Measurements from ENCODE around the gene BMPER. TPM values are rescaled to one million over a fixed set of nuclear protein-coding genes. Genes with fewer than 3 reads are reported as not detected.

Gene BMPER
- total and polyA plus RNA-seq, 7 experiments from 2014 or later: 0.37 to 0.81 (median 0.44) TPM; not detected in 4

- CTCF ChIA-PET: no interaction called here
- no peak overlapping the region for H3K27ac Mint-ChIP-seq
- ATAC-seq: no peak
- peaks cover 0 to 17% (median 7%) of the 10 kb centered on the region in 5 donors for H3K27me3 Mint-ChIP-seq
- peaks cover 0 to 12% (median 2%) of the 10 kb centered on the region in 11 donors for H3K9me3 Mint-ChIP-seq
- DNase-seq: no peak
- no peaks in the 10 kb centered on the region for H3K36me3 Mint-ChIP-seq
- H3K4me3 Mint-ChIP-seq: no peak overlapping the region
- Histone ChIP-seq H3K4me3 (ENCODE audit: low read length) (no peak overlapping the region), H3K36me3 (ENCODE audit: control insufficient read depth in 2 of 3, insufficient read depth in 3 of 3, low read length in 3 of 3) (no peaks in the 10 kb centered on the region), H3K9me3 (ENCODE audit: control insufficient read depth in 2 of 3, low read length in 3 of 3) (no peaks in the 10 kb centered on the region), H3K27ac (ENCODE audit: low read depth, low read length) (no peak overlapping the region), H3K27me3 (ENCODE audit: control insufficient read depth in 2 of 2, insufficient read depth in 2 of 2, low read length in 2 of 2) (no peaks in the 10 kb centered on the region), H3K4me1 (ENCODE audit: control insufficient read depth in 2 of 2, insufficient read depth in 2 of 2, low read length in 2 of 2) (no peaks in the 10 kb centered on the region)
- POLR2A ChIA-PET: no interaction called here
- intact Hi-C loops (cut with micrococcal nuclease): no loop called here
- no peaks in the 10 kb centered on the region for H3K4me1 Mint-ChIP-seq
Measured at GRCh38 chr7:34133983-34134782, 228.8 kb downstream of the BMPER start.

- H3K27ac ChIP-seq (ENCODE audit: low read depth, low read length): no peak overlapping the region
- intact Hi-C loops (cut with micrococcal nuclease): no loop called here
- H3K4me3 Mint-ChIP-seq: no peak overlapping the region
- no peaks in the 10 kb centered on the region for H3K36me3 ChIP-seq (ENCODE audit: control insufficient read depth in 2 of 3, insufficient read depth in 3 of 3, low read length in 3 of 3)
- H3K36me3 Mint-ChIP-seq: no peaks in the 10 kb centered on the region
- no peak overlapping the region for H3K27ac Mint-ChIP-seq
- no peaks in the 10 kb centered on the region for H3K9me3 ChIP-seq (ENCODE audit: control insufficient read depth in 2 of 3, low read length in 3 of 3)
- no peaks in the 10 kb centered on the region for H3K4me1 Mint-ChIP-seq
- DNase-seq: no peak
- peaks cover 0 to 11% (median 7%) of the 10 kb centered on the region in 5 donors for H3K27me3 Mint-ChIP-seq
- no peak for ATAC-seq
- no peaks in the 10 kb centered on the region for H3K4me1 ChIP-seq (ENCODE audit: control insufficient read depth in 2 of 2, insufficient read depth in 2 of 2, low read length in 2 of 2)
- H3K27me3 ChIP-seq (ENCODE audit: control insufficient read depth in 2 of 2, insufficient read depth in 2 of 2, low read length in 2 of 2): no peaks in the 10 kb centered on the region
- ChIA-PET CTCF (no interaction called here), POLR2A (no interaction called here)
- H3K4me3 ChIP-seq (ENCODE audit: low read length): no peak overlapping the region
- peaks cover 0 to 4% (median 0%) of the 10 kb centered on the region in 11 donors for H3K9me3 Mint-ChIP-seq
Measured at GRCh38 chr7:34135924-34136323, 230.6 kb downstream of the BMPER start.

GRCh38 chr7:34136698-34137097 lies 231.4 kb downstream of the BMPER start:
- POLR2A ChIA-PET: no interaction called here
- H3K27ac ChIP-seq (ENCODE audit: low read depth, low read length): no peak overlapping the region
- DNase-seq (no peak), ATAC-seq (no peak)
- H3K4me1 ChIP-seq (ENCODE audit: control insufficient read depth in 2 of 2, insufficient read depth in 2 of 2, low read length in 2 of 2): no peaks in the 10 kb centered on the region
- Mint-ChIP-seq H3K36me3 (no peaks in the 10 kb centered on the region), H3K9me3 (peaks cover 0 to 4% (median 2%) of the 10 kb centered on the region in 11 donors), H3K27ac (no peak overlapping the region), H3K4me1 (no peaks in the 10 kb centered on the region), H3K27me3 (peaks cover 0 to 11% (median 7%) of the 10 kb centered on the region in 5 donors), H3K4me3 (no peak overlapping the region)
- H3K36me3 ChIP-seq (ENCODE audit: control insufficient read depth in 2 of 3, insufficient read depth in 3 of 3, low read length in 3 of 3): no peaks in the 10 kb centered on the region
- no peaks in the 10 kb centered on the region for H3K27me3 ChIP-seq (ENCODE audit: control insufficient read depth in 2 of 2, insufficient read depth in 2 of 2, low read length in 2 of 2)
- CTCF ChIA-PET: no interaction called here
- H3K4me3 ChIP-seq (ENCODE audit: low read length): no peak overlapping the region
- H3K9me3 ChIP-seq (ENCODE audit: control insufficient read depth in 2 of 3, low read length in 3 of 3): no peaks in the 10 kb centered on the region
- intact Hi-C loops (cut with micrococcal nuclease): no loop called here

- Histone ChIP-seq H3K9me3 (ENCODE audit: control insufficient read depth in 2 of 3, low read length in 3 of 3) (no peaks in the 10 kb centered on the region), H3K27me3 (ENCODE audit: control insufficient read depth in 2 of 2, insufficient read depth in 2 of 2, low read length in 2 of 2) (no peaks in the 10 kb centered on the region), H3K27ac (ENCODE audit: low read depth, low read length) (no peak overlapping the region), H3K36me3 (ENCODE audit: control insufficient read depth in 2 of 3, insufficient read depth in 3 of 3, low read length in 3 of 3) (no peaks in the 10 kb centered on the region), H3K4me1 (ENCODE audit: control insufficient read depth in 2 of 2, insufficient read depth in 2 of 2, low read length in 2 of 2) (no peaks in the 10 kb centered on the region), H3K4me3 (ENCODE audit: low read length) (no peak overlapping the region)
- H3K4me1 Mint-ChIP-seq: no peaks in the 10 kb centered on the region
- ChIA-PET CTCF (no interaction called here), POLR2A (no interaction called here)
- intact Hi-C loops (cut with micrococcal nuclease): no loop called here
- no peaks in the 10 kb centered on the region for H3K36me3 Mint-ChIP-seq
- ATAC-seq: no peak
- peaks cover 0 to 5% (median 2%) of the 10 kb centered on the region in 11 donors for H3K9me3 Mint-ChIP-seq
- H3K27ac Mint-ChIP-seq: no peak overlapping the region
- no peak overlapping the region for H3K4me3 Mint-ChIP-seq
- no peak for DNase-seq
- peaks cover 0 to 11% (median 6%) of the 10 kb centered on the region in 5 donors for H3K27me3 Mint-ChIP-seq
Measured at GRCh38 chr7:34137176-34137575, 231.8 kb downstream of the BMPER start.

- Histone ChIP-seq H3K4me1 (ENCODE audit: control insufficient read depth in 2 of 2, insufficient read depth in 2 of 2, low read length in 2 of 2) (no peaks in the 10 kb centered on the region), H3K4me3 (ENCODE audit: low read length) (no peak overlapping the region), H3K9me3 (ENCODE audit: control insufficient read depth in 2 of 3, low read length in 3 of 3) (no peaks in the 10 kb centered on the region), H3K36me3 (ENCODE audit: control insufficient read depth in 2 of 3, insufficient read depth in 3 of 3, low read length in 3 of 3) (no peaks in the 10 kb centered on the region), H3K27me3 (ENCODE audit: control insufficient read depth in 2 of 2, insufficient read depth in 2 of 2, low read length in 2 of 2) (no peaks in the 10 kb centered on the region), H3K27ac (ENCODE audit: low read depth, low read length) (no peak overlapping the region)
- Mint-ChIP-seq H3K4me3 (no peak overlapping the region), H3K4me1 (no peaks in the 10 kb centered on the region), H3K27ac (no peak overlapping the region), H3K27me3 (peaks cover 0 to 11% (median 5%) of the 10 kb centered on the region in 5 donors), H3K9me3 (peaks cover 0 to 5% (median 0%) of the 10 kb centered on the region in 11 donors), H3K36me3 (no peaks in the 10 kb centered on the region)
- ChIA-PET POLR2A (no interaction called here), CTCF (no interaction called here)
- no peak for ATAC-seq
- intact Hi-C loops (cut with micrococcal nuclease): no loop called here
- no peak for DNase-seq
Measured at GRCh38 chr7:34138483-34138882, 233.1 kb downstream of the BMPER start.

GRCh38 chr7:34139086-34139485 lies 233.7 kb downstream of the BMPER start:
- peaks cover 0 to 11% (median 3%) of the 10 kb centered on the region in 5 donors for H3K27me3 Mint-ChIP-seq
- ChIA-PET CTCF (no interaction called here), POLR2A (no interaction called here)
- H3K4me3 ChIP-seq (ENCODE audit: low read length): no peak overlapping the region
- no peaks in the 10 kb centered on the region for H3K36me3 Mint-ChIP-seq
- intact Hi-C loops (cut with micrococcal nuclease): no loop called here
- no peaks in the 10 kb centered on the region for H3K27me3 ChIP-seq (ENCODE audit: control insufficient read depth in 2 of 2, insufficient read depth in 2 of 2, low read length in 2 of 2)
- H3K9me3 ChIP-seq (ENCODE audit: control insufficient read depth in 2 of 3, low read length in 3 of 3): no peaks in the 10 kb centered on the region
- H3K4me1 Mint-ChIP-seq: no peaks in the 10 kb centered on the region
- H3K36me3 ChIP-seq (ENCODE audit: control insufficient read depth in 2 of 3, insufficient read depth in 3 of 3, low read length in 3 of 3): no peaks in the 10 kb centered on the region
- no peak for ATAC-seq
- peaks cover 0 to 7% (median 2%) of the 10 kb centered on the region in 11 donors for H3K9me3 Mint-ChIP-seq
- no peak overlapping the region for H3K27ac ChIP-seq (ENCODE audit: low read depth, low read length)
- no peak overlapping the region for H3K27ac Mint-ChIP-seq
- no peaks in the 10 kb centered on the region for H3K4me1 ChIP-seq (ENCODE audit: control insufficient read depth in 2 of 2, insufficient read depth in 2 of 2, low read length in 2 of 2)
- H3K4me3 Mint-ChIP-seq: no peak overlapping the region
- DNase-seq: no peak

- Mint-ChIP-seq H3K4me3 (no peak overlapping the region), H3K27me3 (peaks cover 0 to 8% (median 3%) of the 10 kb centered on the region in 5 donors), H3K4me1 (no peaks in the 10 kb centered on the region), H3K9me3 (peaks cover 0 to 7% (median 4%) of the 10 kb centered on the region in 11 donors), H3K27ac (no peak overlapping the region), H3K36me3 (no peaks in the 10 kb centered on the region)
- ChIA-PET CTCF (no interaction called here), POLR2A (no interaction called here)
- Histone ChIP-seq H3K36me3 (ENCODE audit: control insufficient read depth in 2 of 3, insufficient read depth in 3 of 3, low read length in 3 of 3) (no peaks in the 10 kb centered on the region), H3K4me3 (ENCODE audit: low read length) (no peak overlapping the region), H3K27ac (ENCODE audit: low read depth, low read length) (no peak overlapping the region), H3K9me3 (ENCODE audit: control insufficient read depth in 2 of 3, low read length in 3 of 3) (no peaks in the 10 kb centered on the region), H3K4me1 (ENCODE audit: control insufficient read depth in 2 of 2, insufficient read depth in 2 of 2, low read length in 2 of 2) (no peaks in the 10 kb centered on the region), H3K27me3 (ENCODE audit: control insufficient read depth in 2 of 2, insufficient read depth in 2 of 2, low read length in 2 of 2) (no peaks in the 10 kb centered on the region)
- DNase-seq (no peak), ATAC-seq (no peak)
- intact Hi-C loops (cut with micrococcal nuclease): no loop called here
Measured at GRCh38 chr7:34140066-34140465, 234.7 kb downstream of the BMPER start.

Measured in naive thymus-derived CD4-positive, alpha-beta T cell (primary cell).